Medulla oblongata (tissue), 1 donor: ENCODE results near the gene OPA3.
"Not testable (repeated sequence)": the region's sequence is repeated elsewhere in the genome, so short reads cannot be mapped to it uniquely, and the experiment has no call there.

ENCODE experiments used
- DNase-seq: peaks from one replicate; pipeline ENCODE4 v3.0.0-alpha.2; 2015; ENCODE audit errors: extremely low spot score

The OPA3 gene

GRCh38 chr19:45584332-45585157 is at the start of gene OPA3:
Gene OPA3 (minus strand): TSS chr19:45584802. CDS start chr19:45584764, 38 bp downstream.
- peak; percentile 100 for DNase-seq

GRCh38 chr19:45632468-45633196 is 48.0 kb upstream of the OPA3 start:
- DNase-seq: peak; percentile 23

GRCh38 chr19:45630463-45630862 is 45.9 kb upstream of the OPA3 start:
- DNase-seq: no peak

GRCh38 chr19:45629704-45630103 is 45.1 kb upstream of the OPA3 start:
- no peak for DNase-seq

- DNase-seq: not testable (repeated sequence)
Measured at GRCh38 chr19:45628219-45628618, 43.6 kb upstream of the OPA3 start.

GRCh38 chr19:45623984-45624383 is 39.4 kb upstream of the OPA3 start:
- no peak for DNase-seq

GRCh38 chr19:45621976-45622503 is 37.4 kb upstream of the OPA3 start:
- no peak for DNase-seq

- DNase-seq: no peak
Measured at GRCh38 chr19:45621389-45621788, 36.8 kb upstream of the OPA3 start.

GRCh38 chr19:45616704-45617017 is 32.1 kb upstream of the OPA3 start:
- no peak for DNase-seq

GRCh38 chr19:45615795-45616703 is 31.4 kb upstream of the OPA3 start:
- no peak for DNase-seq

GRCh38 chr19:45615056-45615455 is 30.5 kb upstream of the OPA3 start:
- not testable (repeated sequence) for DNase-seq

- no peak for DNase-seq
Measured at GRCh38 chr19:45613926-45614725, 29.5 kb upstream of the OPA3 start.

- no peak for DNase-seq
Measured at GRCh38 chr19:45608948-45609347, 24.3 kb upstream of the OPA3 start.

- peak; percentile 84 for DNase-seq
Measured at GRCh38 chr19:45607071-45608029, 22.7 kb upstream of the OPA3 start.

- no peak for DNase-seq
Measured at GRCh38 chr19:45601524-45602374, 17.1 kb upstream of the OPA3 start, which contains the start of gene GPR4. Gene GPR4 (minus strand): TSS chr19:45602212. CDS start chr19:45591866, 10,346 bp downstream.

- DNase-seq: no peak
Measured at GRCh38 chr19:45601115-45601514, 16.5 kb upstream of the OPA3 start.

- DNase-seq: no peak
Measured at GRCh38 chr19:45600340-45600885, 15.8 kb upstream of the OPA3 start.

- no peak for DNase-seq
Measured at GRCh38 chr19:45599286-45599685, 14.7 kb upstream of the OPA3 start.
